Measurements from ENCODE around the gene ZBED4. TPM values are rescaled to one million over a fixed set of nuclear protein-coding genes. Genes with fewer than 3 reads are reported as not detected.

The ZBED4 gene
- total and polyA plus RNA-seq, 2 experiments from 2014 or later, result 8.5 to 31.9 TPM

- H3K27ac Mint-ChIP-seq, result no peak overlapping the region
- no peak; the same call in 2 of the 3 replicates for ATAC-seq
- DNase-seq (ENCODE audit: low spot score), result no peak
These were observed 40.8 kb downstream of the ZBED4 start for GRCh38 chr22:49894322-49895054.

More at GRCh38 chr22:49894322-49895054, 40.8 kb downstream of the ZBED4 start:
- Histone ChIP-seq H3K27me3 (ENCODE audit: insufficient read depth) (no peaks in the 10 kb centered on the region), H3K27ac (ENCODE audit: low read depth) (no peak overlapping the region), H3K4me3 (no peak overlapping the region), H3K36me3 (ENCODE audit: insufficient read depth) (peaks cover 4% of the 10 kb centered on the region), H3K4me2 (no peak overlapping the region), H3K4me1 (ENCODE audit: insufficient read depth) (no peaks in the 10 kb centered on the region), H3K79me2 (replicated peaks; ENCODE audit: insufficient read depth) (0 out of 2 replicates have a peak, but pooled peaks cover 9% of the 10 kb centered on the region), H2AFZ (no peak overlapping the region), H3K9me2 (ENCODE audit: insufficient read depth) (0 out of 2 replicates have a peak, but pooled peaks cover 4% of the 10 kb centered on the region), H4K20me1 (replicated peaks; ENCODE audit: insufficient read depth) (no peaks in the 10 kb centered on the region), H3F3A (replicated peaks; ENCODE audit: low read depth) (no peaks in the 10 kb centered on the region)
- Mint-ChIP-seq H3K4me1 (no peaks in the 10 kb centered on the region), H3K4me3 (no peak overlapping the region), H3K9me3 (peaks cover 40% of the 10 kb centered on the region), H3K27me3 (ENCODE audit: insufficient read depth, low read depth, poor library complexity) (peaks cover 6% of the 10 kb centered on the region), H3K36me3 (ENCODE audit: low read depth) (peaks cover 72% of the 10 kb centered on the region)
- TF ChIP-seq POLR2AphosphoS5 (IDR thresholded peaks at IDR 0.05; ENCODE audit: low read depth), result no peak
- TF ChIP-seq, protein P1, sequence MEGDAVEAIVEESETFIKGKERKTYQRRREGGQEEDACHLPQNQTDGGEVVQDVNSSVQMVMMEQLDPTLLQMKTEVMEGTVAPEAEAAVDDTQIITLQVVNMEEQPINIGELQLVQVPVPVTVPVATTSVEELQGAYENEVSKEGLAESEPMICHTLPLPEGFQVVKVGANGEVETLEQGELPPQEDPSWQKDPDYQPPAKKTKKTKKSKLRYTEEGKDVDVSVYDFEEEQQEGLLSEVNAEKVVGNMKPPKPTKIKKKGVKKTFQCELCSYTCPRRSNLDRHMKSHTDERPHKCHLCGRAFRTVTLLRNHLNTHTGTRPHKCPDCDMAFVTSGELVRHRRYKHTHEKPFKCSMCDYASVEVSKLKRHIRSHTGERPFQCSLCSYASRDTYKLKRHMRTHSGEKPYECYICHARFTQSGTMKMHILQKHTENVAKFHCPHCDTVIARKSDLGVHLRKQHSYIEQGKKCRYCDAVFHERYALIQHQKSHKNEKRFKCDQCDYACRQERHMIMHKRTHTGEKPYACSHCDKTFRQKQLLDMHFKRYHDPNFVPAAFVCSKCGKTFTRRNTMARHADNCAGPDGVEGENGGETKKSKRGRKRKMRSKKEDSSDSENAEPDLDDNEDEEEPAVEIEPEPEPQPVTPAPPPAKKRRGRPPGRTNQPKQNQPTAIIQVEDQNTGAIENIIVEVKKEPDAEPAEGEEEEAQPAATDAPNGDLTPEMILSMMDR (conservative IDR thresholded peaks at IDR 0.05; ENCODE audit: low read depth in 2 of 2), result no peak
- no peak for TF ChIP-seq JUNB (IDR thresholded peaks at IDR 0.05; ENCODE audit: unreplicated experiment)
- no peak for TF ChIP-seq EZH2 (IDR thresholded peaks at IDR 0.05; ENCODE audit: low read depth, unreplicated experiment)
- TF ChIP-seq ZNF114 (CRISPR knock-in tag; IDR thresholded peaks at IDR 0.05), result no peak
- TF ChIP-seq, protein P2, sequence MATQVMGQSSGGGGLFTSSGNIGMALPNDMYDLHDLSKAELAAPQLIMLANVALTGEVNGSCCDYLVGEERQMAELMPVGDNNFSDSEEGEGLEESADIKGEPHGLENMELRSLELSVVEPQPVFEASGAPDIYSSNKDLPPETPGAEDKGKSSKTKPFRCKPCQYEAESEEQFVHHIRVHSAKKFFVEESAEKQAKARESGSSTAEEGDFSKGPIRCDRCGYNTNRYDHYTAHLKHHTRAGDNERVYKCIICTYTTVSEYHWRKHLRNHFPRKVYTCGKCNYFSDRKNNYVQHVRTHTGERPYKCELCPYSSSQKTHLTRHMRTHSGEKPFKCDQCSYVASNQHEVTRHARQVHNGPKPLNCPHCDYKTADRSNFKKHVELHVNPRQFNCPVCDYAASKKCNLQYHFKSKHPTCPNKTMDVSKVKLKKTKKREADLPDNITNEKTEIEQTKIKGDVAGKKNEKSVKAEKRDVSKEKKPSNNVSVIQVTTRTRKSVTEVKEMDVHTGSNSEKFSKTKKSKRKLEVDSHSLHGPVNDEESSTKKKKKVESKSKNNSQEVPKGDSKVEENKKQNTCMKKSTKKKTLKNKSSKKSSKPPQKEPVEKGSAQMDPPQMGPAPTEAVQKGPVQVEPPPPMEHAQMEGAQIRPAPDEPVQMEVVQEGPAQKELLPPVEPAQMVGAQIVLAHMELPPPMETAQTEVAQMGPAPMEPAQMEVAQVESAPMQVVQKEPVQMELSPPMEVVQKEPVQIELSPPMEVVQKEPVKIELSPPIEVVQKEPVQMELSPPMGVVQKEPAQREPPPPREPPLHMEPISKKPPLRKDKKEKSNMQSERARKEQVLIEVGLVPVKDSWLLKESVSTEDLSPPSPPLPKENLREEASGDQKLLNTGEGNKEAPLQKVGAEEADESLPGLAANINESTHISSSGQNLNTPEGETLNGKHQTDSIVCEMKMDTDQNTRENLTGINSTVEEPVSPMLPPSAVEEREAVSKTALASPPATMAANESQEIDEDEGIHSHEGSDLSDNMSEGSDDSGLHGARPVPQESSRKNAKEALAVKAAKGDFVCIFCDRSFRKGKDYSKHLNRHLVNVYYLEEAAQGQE (IDR thresholded peaks at IDR 0.05; ENCODE audit: unreplicated experiment), result no peak
- TF ChIP-seq, protein P3, sequence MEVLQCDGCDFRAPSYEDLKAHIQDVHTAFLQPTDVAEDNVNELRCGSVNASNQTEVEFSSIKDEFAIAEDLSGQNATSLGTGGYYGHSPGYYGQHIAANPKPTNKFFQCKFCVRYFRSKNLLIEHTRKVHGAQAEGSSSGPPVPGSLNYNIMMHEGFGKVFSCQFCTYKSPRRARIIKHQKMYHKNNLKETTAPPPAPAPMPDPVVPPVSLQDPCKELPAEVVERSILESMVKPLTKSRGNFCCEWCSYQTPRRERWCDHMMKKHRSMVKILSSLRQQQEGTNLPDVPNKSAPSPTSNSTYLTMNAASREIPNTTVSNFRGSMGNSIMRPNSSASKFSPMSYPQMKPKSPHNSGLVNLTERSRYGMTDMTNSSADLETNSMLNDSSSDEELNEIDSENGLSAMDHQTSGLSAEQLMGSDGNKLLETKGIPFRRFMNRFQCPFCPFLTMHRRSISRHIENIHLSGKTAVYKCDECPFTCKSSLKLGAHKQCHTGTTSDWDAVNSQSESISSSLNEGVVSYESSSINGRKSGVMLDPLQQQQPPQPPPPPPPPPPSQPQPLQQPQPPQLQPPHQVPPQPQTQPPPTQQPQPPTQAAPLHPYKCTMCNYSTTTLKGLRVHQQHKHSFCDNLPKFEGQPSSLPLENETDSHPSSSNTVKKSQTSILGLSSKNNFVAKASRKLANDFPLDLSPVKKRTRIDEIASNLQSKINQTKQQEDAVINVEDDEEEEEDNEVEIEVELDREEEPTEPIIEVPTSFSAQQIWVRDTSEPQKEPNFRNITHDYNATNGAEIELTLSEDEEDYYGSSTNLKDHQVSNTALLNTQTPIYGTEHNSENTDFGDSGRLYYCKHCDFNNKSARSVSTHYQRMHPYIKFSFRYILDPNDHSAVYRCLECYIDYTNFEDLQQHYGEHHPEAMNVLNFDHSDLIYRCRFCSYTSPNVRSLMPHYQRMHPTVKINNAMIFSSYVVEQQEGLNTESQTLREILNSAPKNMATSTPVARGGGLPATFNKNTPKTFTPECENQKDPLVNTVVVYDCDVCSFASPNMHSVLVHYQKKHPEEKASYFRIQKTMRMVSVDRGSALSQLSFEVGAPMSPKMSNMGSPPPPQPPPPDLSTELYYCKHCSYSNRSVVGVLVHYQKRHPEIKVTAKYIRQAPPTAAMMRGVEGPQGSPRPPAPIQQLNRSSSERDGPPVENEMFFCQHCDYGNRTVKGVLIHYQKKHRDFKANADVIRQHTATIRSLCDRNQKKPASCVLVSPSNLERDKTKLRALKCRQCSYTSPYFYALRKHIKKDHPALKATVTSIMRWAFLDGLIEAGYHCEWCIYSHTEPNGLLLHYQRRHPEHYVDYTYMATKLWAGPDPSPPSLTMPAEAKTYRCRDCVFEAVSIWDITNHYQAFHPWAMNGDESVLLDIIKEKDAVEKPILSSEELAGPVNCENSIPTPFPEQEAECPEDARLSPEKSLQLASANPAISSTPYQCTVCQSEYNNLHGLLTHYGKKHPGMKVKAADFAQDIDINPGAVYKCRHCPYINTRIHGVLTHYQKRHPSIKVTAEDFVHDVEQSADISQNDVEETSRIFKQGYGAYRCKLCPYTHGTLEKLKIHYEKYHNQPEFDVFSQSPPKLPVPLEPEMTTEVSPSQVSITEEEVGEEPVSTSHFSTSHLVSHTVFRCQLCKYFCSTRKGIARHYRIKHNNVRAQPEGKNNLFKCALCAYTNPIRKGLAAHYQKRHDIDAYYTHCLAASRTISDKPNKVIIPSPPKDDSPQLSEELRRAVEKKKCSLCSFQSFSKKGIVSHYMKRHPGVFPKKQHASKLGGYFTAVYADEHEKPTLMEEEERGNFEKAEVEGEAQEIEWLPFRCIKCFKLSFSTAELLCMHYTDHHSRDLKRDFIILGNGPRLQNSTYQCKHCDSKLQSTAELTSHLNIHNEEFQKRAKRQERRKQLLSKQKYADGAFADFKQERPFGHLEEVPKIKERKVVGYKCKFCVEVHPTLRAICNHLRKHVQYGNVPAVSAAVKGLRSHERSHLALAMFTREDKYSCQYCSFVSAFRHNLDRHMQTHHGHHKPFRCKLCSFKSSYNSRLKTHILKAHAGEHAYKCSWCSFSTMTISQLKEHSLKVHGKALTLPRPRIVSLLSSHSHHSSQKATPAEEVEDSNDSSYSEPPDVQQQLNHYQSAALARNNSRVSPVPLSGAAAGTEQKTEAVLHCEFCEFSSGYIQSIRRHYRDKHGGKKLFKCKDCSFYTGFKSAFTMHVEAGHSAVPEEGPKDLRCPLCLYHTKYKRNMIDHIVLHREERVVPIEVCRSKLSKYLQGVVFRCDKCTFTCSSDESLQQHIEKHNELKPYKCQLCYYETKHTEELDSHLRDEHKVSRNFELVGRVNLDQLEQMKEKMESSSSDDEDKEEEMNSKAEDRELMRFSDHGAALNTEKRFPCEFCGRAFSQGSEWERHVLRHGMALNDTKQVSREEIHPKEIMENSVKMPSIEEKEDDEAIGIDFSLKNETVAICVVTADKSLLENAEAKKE (CRISPR knock-in tag; IDR thresholded peaks at IDR 0.05), result no peak
